Measurements from ENCODE around the gene SCOC.
"Not testable (repeated sequence)": the region's sequence is repeated elsewhere in the genome, so short reads cannot be mapped to it uniquely, and the experiment has no call there.

SCOC gene

DNA sequence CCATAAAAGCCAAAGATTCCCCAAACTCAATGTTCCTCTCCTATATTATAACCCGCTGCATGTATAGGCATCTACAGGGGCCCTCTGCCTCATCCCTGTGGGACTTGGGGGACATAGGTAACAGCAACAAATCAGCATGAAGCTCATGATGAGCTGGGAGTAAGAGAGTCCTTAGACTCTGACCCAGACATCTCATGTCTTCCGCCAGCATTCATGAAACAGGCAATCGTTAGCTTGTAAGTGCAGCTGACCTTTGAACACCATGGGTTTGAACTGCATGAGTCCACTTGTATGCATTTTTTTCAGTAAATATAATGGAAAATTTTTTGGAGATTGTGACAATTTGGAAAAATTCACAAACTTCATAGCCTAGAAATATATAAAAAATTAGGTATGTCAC lies 10.4 kb upstream of the SCOC start:
- DNase-seq: no peak

DNA sequence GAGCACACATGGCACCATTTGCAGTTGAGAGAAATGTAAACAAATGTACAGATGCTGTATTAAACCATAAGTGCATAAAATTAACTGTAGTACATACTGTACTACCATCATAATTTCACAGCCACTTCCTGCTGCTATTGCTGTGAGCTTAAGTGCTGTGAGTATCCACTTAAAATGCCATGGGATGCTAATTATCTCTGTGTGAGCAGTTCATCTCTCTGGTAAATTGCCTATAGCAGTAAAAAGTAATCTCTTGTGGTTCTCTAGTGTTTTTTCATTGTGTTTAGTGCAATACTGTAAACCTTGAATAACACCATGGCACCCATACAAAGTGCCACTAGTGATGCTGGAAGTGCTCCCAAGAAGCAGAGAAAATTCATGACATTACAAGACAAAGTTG lies 9.9 kb upstream of the SCOC start:
- no peak for DNase-seq

DNA sequence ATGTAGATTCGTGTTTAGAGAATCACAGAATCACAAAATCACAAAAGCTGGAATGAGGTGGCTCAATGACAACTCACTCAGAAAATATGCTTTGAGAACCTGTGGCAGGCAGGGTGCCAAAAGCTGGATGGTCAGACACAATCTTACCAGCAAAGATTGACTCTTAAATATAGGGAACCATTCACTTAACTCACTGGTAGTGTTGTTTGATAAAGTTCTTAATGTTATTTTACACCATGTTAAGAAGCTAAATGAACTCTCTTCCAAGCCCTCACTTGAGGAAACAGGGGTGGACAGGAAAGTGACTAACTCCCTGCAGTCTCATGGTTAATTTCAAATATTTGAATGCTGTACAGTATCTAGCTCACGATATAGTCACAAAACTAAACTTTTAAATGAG lies 5.7 kb upstream of the SCOC start:
- DNase-seq: no peak

- no peak for DNase-seq
These were observed 4.8 kb upstream of the SCOC start for GRCh38 chr4:140368686-140369085.

GRCh38 chr4:140372751-140373327 lies 607 bp upstream of the SCOC start:
- peak; percentile 42 for DNase-seq

- DNase-seq: no peak
These were observed 658 bp downstream of the SCOC start for GRCh38 chr4:140374130-140374477.

DNA sequence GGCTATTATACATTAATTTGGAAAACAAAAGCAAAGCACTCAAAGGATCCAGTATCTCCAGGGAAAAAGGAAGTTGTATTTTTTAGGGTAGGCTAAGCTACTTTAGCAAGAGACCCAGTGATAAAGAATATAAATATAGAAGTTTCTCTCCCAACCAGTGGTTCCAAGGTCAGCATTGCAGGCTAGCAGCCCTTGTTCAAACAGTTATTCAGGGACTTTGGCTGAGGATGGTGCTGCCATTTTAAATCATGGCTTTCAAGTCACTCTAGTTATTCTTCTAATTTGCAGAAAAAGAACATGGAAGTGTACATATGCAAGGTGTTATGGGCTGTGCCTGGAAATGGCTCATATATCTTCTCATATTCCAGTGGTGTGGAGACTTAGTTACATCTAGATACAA lies 9.3 kb downstream of the SCOC start:
- no peak for DNase-seq

GRCh38 chr4:140388015-140388414 lies 14.6 kb downstream of the SCOC start:
- no peak for DNase-seq

GRCh38 chr4:140395668-140396067 lies 22.2 kb downstream of the SCOC start:
- DNase-seq: no peak

DNA sequence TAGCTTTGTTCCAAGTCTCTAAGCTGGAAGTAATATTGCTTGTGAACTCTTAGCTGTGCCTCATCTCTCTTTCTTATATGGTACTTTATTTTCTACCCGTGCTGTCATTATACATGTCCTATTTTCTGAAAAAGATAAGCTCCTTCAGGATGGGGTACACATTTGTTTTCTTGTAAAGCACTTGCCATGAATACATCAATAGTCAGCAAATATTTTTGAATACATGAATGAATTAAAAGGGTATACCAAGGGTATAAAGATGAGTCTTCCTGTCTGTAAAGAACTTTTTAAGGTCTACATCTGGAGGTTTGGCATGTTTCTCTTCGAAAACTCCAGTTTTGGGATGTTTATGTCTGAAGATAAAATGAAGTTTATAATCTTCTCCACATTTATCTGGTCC lies 26.7 kb downstream of the SCOC start:
- no peak for DNase-seq

- no peak for DNase-seq
These were observed 32.8 kb downstream of the SCOC start for GRCh38 chr4:140406292-140406691.

DNA sequence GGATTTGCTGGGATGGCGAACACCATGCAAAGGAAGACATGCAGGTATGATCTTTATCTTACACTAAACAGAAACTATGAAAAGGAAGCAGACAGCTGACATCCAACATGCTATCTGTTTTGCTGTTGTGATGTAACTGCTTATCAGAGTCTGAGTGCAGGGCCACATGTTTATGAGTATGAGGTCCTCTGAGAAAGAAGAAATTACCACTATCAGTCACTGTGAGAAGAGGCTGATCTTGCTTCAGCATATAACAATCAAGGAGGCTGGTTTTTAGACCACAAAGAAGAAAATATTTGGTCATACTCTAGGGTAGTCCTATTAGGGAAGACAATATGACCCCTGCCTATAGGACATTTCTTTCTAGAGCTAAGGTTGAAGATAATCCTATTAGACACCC lies 35.5 kb downstream of the SCOC start:
- no peak for DNase-seq

DNA sequence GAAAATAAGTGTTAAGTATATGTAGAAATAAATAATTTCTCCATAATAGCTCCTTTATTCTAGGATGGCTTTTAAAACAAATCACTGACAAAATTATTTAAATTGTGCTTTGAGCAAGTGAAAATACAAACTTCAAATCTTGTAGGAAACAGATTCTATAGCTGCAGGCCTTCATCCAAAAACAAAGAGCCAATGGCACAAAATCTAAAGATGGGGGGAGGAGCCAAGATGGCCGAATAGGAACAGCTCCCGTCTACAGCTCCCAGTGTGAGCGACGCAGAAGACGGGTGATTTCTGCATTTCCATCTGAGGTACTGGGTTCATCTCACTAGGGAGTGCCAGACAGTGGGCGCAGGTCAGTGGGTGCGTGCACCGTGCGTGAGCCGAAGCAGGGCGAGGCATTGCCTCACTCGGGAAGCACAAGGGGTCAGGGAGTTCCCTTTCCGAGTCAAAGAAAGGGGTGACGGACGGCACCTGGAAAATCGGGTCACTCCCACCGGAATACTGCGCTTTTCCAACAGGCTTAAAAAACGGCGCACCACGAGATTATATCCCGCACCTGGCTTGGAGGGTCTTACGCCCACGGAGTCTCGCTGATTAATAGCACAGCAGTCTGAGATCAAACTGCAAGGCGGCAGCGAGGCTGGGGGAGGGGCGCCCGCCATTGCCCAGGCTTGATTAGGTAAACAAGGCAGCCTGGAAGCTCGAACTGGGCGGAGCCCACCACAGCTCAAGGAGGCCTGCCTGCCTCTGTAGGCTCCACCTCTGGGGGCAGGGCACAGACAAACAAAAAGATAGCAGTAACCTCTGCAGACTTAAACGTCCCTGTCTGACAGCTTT lies 39.9 kb downstream of the SCOC start:
- not testable (repeated sequence) for DNase-seq

DNA sequence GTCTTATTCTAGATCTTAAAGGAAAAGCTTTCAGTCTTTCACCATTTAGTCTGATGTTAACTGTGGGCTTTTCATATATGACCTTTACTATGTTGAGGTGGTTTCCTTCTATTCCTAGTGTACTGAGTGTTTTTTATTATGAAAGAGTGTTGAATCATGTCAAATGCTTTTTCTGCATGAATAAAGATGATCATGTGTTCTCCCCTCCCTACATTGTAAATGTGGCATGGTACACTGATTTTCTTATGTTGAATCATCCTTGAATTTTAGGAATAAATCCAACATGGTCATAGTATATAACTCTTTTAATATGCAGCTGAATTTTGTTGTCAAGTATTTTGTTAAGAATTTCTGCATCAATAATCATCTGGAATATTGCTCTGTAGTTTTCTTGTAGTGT lies 49.7 kb downstream of the SCOC start:
- DNase-seq: no peak

DNA sequence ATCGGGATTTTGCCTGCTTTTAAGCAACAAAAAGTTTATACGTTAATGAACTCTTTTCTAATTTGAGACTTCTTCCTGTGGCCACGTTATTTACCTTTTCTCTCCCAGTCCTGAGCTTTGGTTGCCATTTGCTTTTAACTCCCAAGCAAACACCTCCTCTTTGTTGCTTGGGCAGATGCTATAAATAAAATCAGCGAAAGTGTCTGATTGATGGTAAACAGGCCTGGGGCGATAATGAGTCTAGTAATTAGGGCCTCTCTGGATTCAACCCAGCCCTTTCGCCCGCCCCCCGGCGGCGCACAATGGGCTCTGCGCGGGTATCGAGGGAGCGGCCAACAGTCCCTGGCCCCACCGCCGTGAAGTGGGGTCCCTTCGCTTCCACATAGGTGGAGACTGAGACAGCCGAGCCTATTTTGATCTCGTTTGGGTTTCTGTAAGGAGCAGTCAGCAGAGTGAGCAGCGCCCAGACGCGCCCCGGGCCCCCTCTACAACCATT lies 53.2 kb downstream of the SCOC start:
- no peak for DNase-seq

DNA sequence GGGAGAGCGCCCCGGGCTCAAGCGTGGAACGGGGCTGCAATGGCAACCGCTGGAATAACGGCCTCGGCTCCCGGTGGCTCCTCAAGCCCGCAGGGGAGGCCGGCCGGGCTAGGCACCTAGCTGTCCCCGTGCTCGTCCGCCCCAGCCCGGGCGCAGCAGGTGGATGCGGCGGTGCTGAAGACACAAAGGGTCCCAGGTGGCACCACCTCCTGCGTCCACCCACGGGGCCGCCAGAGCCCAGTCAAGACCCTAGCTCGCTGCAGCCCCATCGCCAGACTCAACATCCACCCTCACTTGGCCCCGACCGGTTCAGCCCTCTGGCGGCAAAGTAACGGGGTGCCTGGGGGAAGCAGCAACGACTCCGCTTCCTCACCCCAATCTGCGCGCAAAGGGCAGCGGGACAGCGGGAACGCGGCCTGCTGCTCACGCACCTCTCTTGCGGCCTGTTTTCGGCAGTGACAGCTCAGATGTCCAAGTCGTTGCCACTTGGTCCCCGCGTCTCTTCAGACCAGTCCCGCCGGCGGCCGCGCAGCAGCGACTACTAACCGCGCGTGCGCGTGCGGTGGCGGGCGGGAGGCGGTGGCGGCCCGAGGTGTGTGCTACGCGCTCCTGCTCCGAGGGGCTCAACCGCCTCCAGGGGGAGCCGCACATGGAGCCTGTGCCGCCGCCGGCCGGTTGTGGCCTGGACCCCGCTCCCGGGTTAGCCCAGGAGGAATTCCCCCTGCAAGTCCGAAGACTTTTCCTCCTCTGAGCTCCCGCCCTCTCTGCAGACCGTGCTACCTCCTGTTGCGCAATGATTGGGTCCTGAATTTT lies 53.9 kb downstream of the SCOC start, which contains the start of gene CLGN:
Gene CLGN, minus strand, starts transcription at position 543 of the 813 bp plus-strand sequence. CDS start 14,570 bp downstream, outside the sequence.
- no peak for DNase-seq

DNA sequence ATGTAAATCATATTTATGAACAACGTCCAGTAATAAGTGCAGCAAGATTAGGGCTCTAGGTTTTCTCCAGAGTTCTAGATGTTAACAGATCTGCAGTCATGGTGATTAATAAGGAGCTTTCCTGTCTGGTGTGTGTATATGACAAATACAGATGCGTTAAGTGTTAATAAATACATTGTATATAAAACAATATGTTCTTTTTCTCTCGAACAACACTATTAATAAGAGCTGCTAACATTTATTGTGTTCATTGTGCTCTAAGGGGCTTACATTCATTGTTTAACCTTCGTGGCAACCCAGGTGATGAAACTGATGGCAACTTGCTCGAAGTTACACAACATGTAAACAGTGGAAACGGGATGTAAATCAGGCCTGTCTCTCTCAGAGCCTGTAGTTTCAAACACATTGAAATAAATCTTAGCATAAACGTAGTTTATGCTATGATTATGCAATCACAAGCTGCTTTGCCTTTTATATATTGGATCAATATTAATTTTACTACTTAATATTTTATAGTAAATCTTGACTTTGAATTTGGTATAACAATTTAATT lies 54.5 kb downstream of the SCOC start:
- DNase-seq: no peak
